H1 (cell line): ENCODE measurements around the gene RASGRP3. TPM values are rescaled to one million over a fixed set of nuclear protein-coding genes. Genes with fewer than 3 reads are reported as not detected.

ENCODE experiments used
- CTCF ChIA-PET: fragments of 300-600 bp; sonication (Branson Sonifier 250); formaldehyde crosslinking; loops from one replicate; lab custom pipeline; 2021; ENCODE audit not compliant: partially characterized antibody; lab: Charles Lee
- POLR2A ChIA-PET: fragments of 300-600 bp; sonication (Branson Sonifier 250); formaldehyde crosslinking; loops from one replicate; lab custom pipeline; 2021; ENCODE audit warnings: inconsistent platforms; ENCODE audit not compliant: partially characterized antibody; lab: Charles Lee
- DNase-seq, 2 experiments: peaks; one replicate each; pipeline versions ENCODE4 v3.0.0 to v3.0.0-alpha.2; 2010 to 2022; ENCODE audit warnings: low spot score in 2 of 2, low read depth in 1 of 2, mixed read lengths in 1 of 2
- FAIRE-seq: peaks from 2 replicates; lab custom pipeline; 2011; peaks lifted over from hg19 to GRCh38; lab: Jason Lieb, UNC
- H2AFZ ChIP-seq: 2 replicates; pipeline ENCODE4 v1.8.1; 2012; ENCODE audit warnings: low read length, inconsistent platforms
- H2AK5ac ChIP-seq: 2 replicates; pipeline ENCODE4 v1.6.1; 2013; ENCODE audit warnings: low read depth, low read length
- H2BK120ac ChIP-seq: replicated peaks from 2 replicates; pipeline ENCODE3; 2013; ENCODE audit warnings: low read depth, low read length, inconsistent platforms
- H2BK12ac ChIP-seq: 2 replicates; pipeline ENCODE4 v1.6.1; 2013; ENCODE audit warnings: low read depth, low read length
- H2BK15ac ChIP-seq: 2 replicates; pipeline ENCODE4 v1.6.1; 2013; ENCODE audit warnings: low read length
- H2BK20ac ChIP-seq: 2 replicates; pipeline ENCODE4 v1.6.1; 2013; ENCODE audit warnings: low read length
- H2BK5ac ChIP-seq: 2 replicates; pipeline ENCODE4 v1.6.1; 2013; ENCODE audit warnings: low read depth, low read length
- H3K14ac ChIP-seq: 2 replicates; pipeline ENCODE4 v1.6.1; 2013; ENCODE audit warnings: inconsistent platforms; ENCODE audit not compliant: insufficient read length
- H3K18ac ChIP-seq: 2 replicates; pipeline ENCODE4 v1.6.1; 2013; ENCODE audit warnings: low read length; ENCODE audit errors: extremely low read depth
- H3K23ac ChIP-seq: 2 replicates; pipeline ENCODE4 v1.6.1; 2013; ENCODE audit warnings: inconsistent platforms; ENCODE audit not compliant: insufficient read length
- H3K23me2 ChIP-seq: 2 replicates; pipeline ENCODE4 v1.6.1; 2013; ENCODE audit warnings: low read depth, low read length
- H3K27ac ChIP-seq: 2 replicates; pipeline ENCODE4 v1.6.1; 2011; ENCODE audit warnings: low read depth, low read length, inconsistent platforms
- H3K27me3 ChIP-seq, 4 experiments: replicated peaks in 1 of 4; 1 replicate in 1 of 4; 2 replicates in 3 of 4; pipeline versions ENCODE4 v1.6.1 to v1.8.1; 2011 to 2013; ENCODE audit warnings: low read length in 3 of 4, mild to moderate bottlenecking in 3 of 4, inconsistent platforms in 2 of 4, mixed read lengths in 2 of 4, moderate library complexity in 1 of 4; ENCODE audit not compliant: control insufficient read depth in 3 of 4, insufficient read depth in 3 of 4; ENCODE audit errors: extremely low read depth in 1 of 4
- H3K36me3 ChIP-seq, 4 experiments: 2 replicates each; pipeline versions ENCODE4 v1.6.1 to v1.8.1; 2011 to 2013; ENCODE audit warnings: mild to moderate bottlenecking in 4 of 4, low read length in 3 of 4, moderate library complexity in 2 of 4, control low read depth in 1 of 4, inconsistent platforms in 1 of 4; ENCODE audit not compliant: insufficient read depth in 4 of 4, control insufficient read depth in 2 of 4
- H3K4ac ChIP-seq: replicated peaks from 2 replicates; pipeline ENCODE3; 2013; ENCODE audit warnings: low read length, low read depth, mixed read lengths, inconsistent platforms; ENCODE audit not compliant: insufficient read length
- H3K4me1 ChIP-seq, 4 experiments: replicated peaks in 1 of 4; 1 replicate in 1 of 4; 2 replicates in 3 of 4; pipeline versions ENCODE4 v1.6.1 to v1.8.1; 2011 to 2013; ENCODE audit warnings: low read length in 3 of 4, inconsistent platforms in 2 of 4, mixed read lengths in 1 of 4; ENCODE audit not compliant: insufficient read depth in 4 of 4, control insufficient read depth in 3 of 4
- H3K4me2 ChIP-seq, 2 experiments: 2 replicates each; pipeline versions ENCODE4 v1.6.1 to v1.8.1; 2011 to 2013; ENCODE audit warnings: low read depth in 2 of 2, low read length in 2 of 2, control low read depth in 1 of 2, inconsistent platforms in 1 of 2, mild to moderate bottlenecking in 1 of 2; ENCODE audit not compliant: insufficient read depth in 1 of 2
- H3K4me3 ChIP-seq, 4 experiments: fragments of 200-600, 300-600 bp in 1 of 4; sonication (generic), shearing (Covaris generic), sonication (Bioruptor Twin) in 1 of 4; 2 replicates each; pipeline versions ENCODE4 v1.5.1 to v1.8.1; 2011 to 2016; ENCODE audit warnings: low read length in 4 of 4, low read depth in 3 of 4, control low read depth in 2 of 4, inconsistent platforms in 2 of 4, mild to moderate bottlenecking in 2 of 4, mixed read lengths in 1 of 4, moderate library complexity in 1 of 4; ENCODE audit not compliant: insufficient read depth in 2 of 4; ENCODE audit errors: extremely low read depth in 1 of 4
- H3K56ac ChIP-seq: replicated peaks from 2 replicates; pipeline ENCODE3; 2013; ENCODE audit warnings: low read depth, mild to moderate bottlenecking, mixed read lengths, low read length, inconsistent platforms; ENCODE audit not compliant: insufficient read length
- H3K79me1 ChIP-seq: 2 replicates; pipeline ENCODE4 v1.6.1; 2013; ENCODE audit warnings: low read depth, low read length, control low read depth
- H3K79me2 ChIP-seq, 2 experiments: 2 replicates each; pipeline versions ENCODE4 v1.6.1 to v1.8.1; 2012 to 2013; ENCODE audit warnings: low read length in 2 of 2, mild to moderate bottlenecking in 2 of 2, inconsistent platforms in 1 of 2; ENCODE audit not compliant: insufficient read depth in 2 of 2, control insufficient read depth in 1 of 2
- H3K9ac ChIP-seq, 4 experiments: replicated peaks in 1 of 4; 1 replicate in 1 of 4; 2 replicates in 3 of 4; pipeline versions ENCODE4 v1.6.1 to v1.8.1; 2011 to 2013; ENCODE audit warnings: low read depth in 3 of 4, low read length in 3 of 4, control low read depth in 2 of 4, mild to moderate bottlenecking in 2 of 4, moderate library complexity in 2 of 4, inconsistent platforms in 1 of 4; ENCODE audit errors: extremely low read depth in 1 of 4
- H3K9me3 ChIP-seq, 2 experiments: 2 replicates each; pipeline versions ENCODE4 v1.6.1 to v1.8.1; 2012 to 2013; ENCODE audit warnings: mild to moderate bottlenecking in 2 of 2, moderate library complexity in 2 of 2, control low read depth in 1 of 2, inconsistent platforms in 1 of 2, low read depth in 1 of 2, low read length in 1 of 2, mixed read lengths in 1 of 2; ENCODE audit not compliant: insufficient read depth in 2 of 2
- H4K20me1 ChIP-seq, 2 experiments: replicated peaks in 1 of 2; 2 replicates each; pipeline versions ENCODE3 to v1.8.1; 2011 to 2013; ENCODE audit warnings: inconsistent platforms in 2 of 2, low read length in 2 of 2, mild to moderate bottlenecking in 1 of 2; ENCODE audit not compliant: insufficient read depth in 2 of 2, control insufficient read depth in 1 of 2
- H4K5ac ChIP-seq: 2 replicates; pipeline ENCODE4 v1.6.1; 2013; ENCODE audit warnings: low read length, low read depth, mixed read lengths, inconsistent platforms; ENCODE audit not compliant: insufficient read length
- H4K8ac ChIP-seq: 2 replicates; pipeline ENCODE4 v1.8.0; 2013; ENCODE audit warnings: mild to moderate bottlenecking, moderate library complexity, low read length, inconsistent platforms; ENCODE audit not compliant: insufficient read depth; ENCODE audit errors: extremely low read depth
- H4K91ac ChIP-seq: replicated peaks from 2 replicates; pipeline ENCODE3; 2013; ENCODE audit warnings: low read length, mixed read lengths, inconsistent platforms; ENCODE audit not compliant: insufficient read length
- EGR1 ChIP-seq: IDR thresholded peaks from 2 replicates; pipeline ENCODE4 v1.6.1; 2011; ENCODE audit warnings: low read depth, low read length, borderline replicate concordance
- KDM1A ChIP-seq: fragments of 200-600, 300-600 bp; sonication (generic); IDR thresholded peaks from 2 replicates; pipeline ENCODE4 v1.7.1; 2016; ENCODE audit warnings: mild to moderate bottlenecking, low read length, borderline replicate concordance
- KDM5A ChIP-seq: fragments of 200-600 bp; IDR thresholded peaks from 2 replicates; pipeline ENCODE4 v1.7.1; 2012; ENCODE audit warnings: mild to moderate bottlenecking, low read length, inconsistent platforms, mixed read lengths
- PHF8 ChIP-seq: fragments of 200-600 bp; sonication (generic); conservative IDR thresholded peaks from 2 replicates; pipeline ENCODE4 v1.7.1; 2012; ENCODE audit warnings: low read depth, mild to moderate bottlenecking, inconsistent platforms, low read length, moderate library complexity
- SIN3A ChIP-seq, 2 experiments: IDR thresholded peaks in 1 of 2; conservative IDR thresholded peaks in 1 of 2; 2 replicates each; pipeline ENCODE4 v1.6.1; 2011 to 2012; ENCODE audit warnings: low read length in 2 of 2, improper control_type of control experiment in 1 of 2, low read depth in 1 of 2, mild to moderate bottlenecking in 1 of 2
- TAF7 ChIP-seq: optimal IDR thresholded peaks from 2 replicates; pipeline ENCODE3; 2011; ENCODE audit warnings: low read depth, mild to moderate bottlenecking, inconsistent platforms, low read length, moderate library complexity, borderline replicate concordance
- WGBS, 2 experiments: shearing (Covaris generic) in 1 of 2; methylation state at CpG; one replicate each; pipeline versions ENCODE4 v1.1.6 to v1.1.7; 2013 to 2015; ENCODE audit warnings: low lambda C conversion rate in 2 of 2, mixed read lengths in 2 of 2, inconsistent platforms in 1 of 2, low coverage in 1 of 2, missing lambda C conversion rate in 1 of 2; ENCODE audit not compliant: insufficient replicate concordance in 2 of 2, insufficient coverage in 1 of 2, insufficient read length in 1 of 2; ENCODE audit errors: extremely low coverage in 1 of 2, missing lambda C conversion rate in 1 of 2; 5-methylcytosine and 5-hydroxymethylcytosine counted together
- polyA plus RNA-seq, 7 experiments: library from polyadenylated mRNA; depleted of rRNA in 3 of 7; stranded (reverse) in 5 of 7; unstranded in 2 of 7; fragments of >200 nt in 5 of 7; fragments of 200-250 nt in 2 of 7; gene quantifications; 1 replicate in 5 of 7; 2 replicates in 1 of 7; 4 replicates in 1 of 7; pipeline versions ENCODE4 v1.2.1 to v1.2.3, GENCODE V29; 2011 to 2013; ENCODE audit warnings: missing spikeins in 2 of 7, mixed read lengths in 2 of 7
- total RNA-seq: library from RNA; stranded (reverse); fragmentation: NEBNext Ultra II Directional; extraction: Animal tissue kit (Norgen Biotek cat#: 25700); gene quantifications from 2 replicates; pipeline ENCODE4 v1.2.1, GENCODE V29; 2021

The RASGRP3 gene
- total and polyA plus RNA-seq, 2 of the 8 experiments (the other 6 are each of a cell fraction or from before 2014, with no cell fraction given): 0.06 TPM; not detected in 1

GRCh38 chr2:33606622-33607021, 130.2 kb downstream of the RASGRP3 start:
- no peak for FAIRE-seq
- ChIA-PET CTCF (interaction anchor here (0.7 to 1.4 kb wide), 2 partner anchors 22 to 28 kb away, joined by 3 read pairs; no protein-coding TSS in a partner anchor), POLR2A (interaction anchor here (0.6 to 1.4 kb wide), 3 partner anchors 12 to 46 kb away, joined by 3 read pairs; no protein-coding TSS in a partner anchor)
- Histone ChIP-seq H3K79me2 (peaks cover 0 to 30% of the 10 kb centered on the region in 2 experiments; a peak in 2 of 4 replicates), H4K8ac (no peak overlapping the region), H3K4ac (no peak overlapping the region), H3K36me3 (peaks cover 0 to 16% (median 7%) of the 10 kb centered on the region in 4 experiments; a peak in 4 of 8 replicates), H2BK120ac (no peak overlapping the region), H3K4me2 (peak overlapping the region; percentile 31 to 57; a peak in 2 of 4 replicates), H4K20me1 (no peaks in the 10 kb centered on the region), H3K56ac (no peak overlapping the region), H2AFZ (no peak overlapping the region), H3K23me2 (no peaks in the 10 kb centered on the region), H3K27ac (no peak overlapping the region; the same call in 1 of the 2 replicates), H3K79me1 (no peaks in the 10 kb centered on the region), H2BK5ac (peak overlapping the region; percentile 88; the same call in 1 of the 2 replicates), H3K4me3 (no peak overlapping the region), H3K9me3 (peaks cover 13 to 16% of the 10 kb centered on the region in 2 experiments), H3K4me1 (peaks cover 2 to 23% (median 19%) of the 10 kb centered on the region in 4 experiments), H3K27me3 (no peaks in the 10 kb centered on the region), H3K9ac (no peak overlapping the region), H3K14ac (no peak overlapping the region), H3K23ac (no peak overlapping the region), H3K18ac (peak overlapping the region; percentile 29; the same call in 1 of the 2 replicates), H4K91ac (peak overlapping the region; percentile 90), H2AK5ac (no peak overlapping the region), H2BK15ac (no peak overlapping the region), H4K5ac (peak overlapping the region; percentile 32), H2BK20ac (peak overlapping the region; percentile 36; the same call in 1 of the 2 replicates), H2BK12ac (0 out of 2 replicates have a peak overlapping the region, but pooled peaks have one; percentile 46)
- TF ChIP-seq KDM5A (no peak), EGR1 (no peak), KDM1A (peak; percentile 39; the same call in 1 of the 2 replicates), TAF7 (no peak), SIN3A (conservative IDR thresholded peaks at IDR 0.05 in 1 of 2, IDR thresholded peaks at IDR 0.05 in 1 of 2; ENCODE audit: low read depth in 1 of 2, low read length in 2 of 2) (no peak), PHF8 (no peak)
- DNase-seq: no peak
- 90% methylated on average over 5 of the region's 7 CpGs; no CpG with 5 or more reads in 1 of the 2 experiments for WGBS, 2 experiments
